PFSK-1 (cell line): ENCODE results near the gene DGKB.

ENCODE experiments used
- FOXP2 ChIP-seq: optimal IDR thresholded peaks from 2 replicates; pipeline ENCODE3; 2011; ENCODE audit warnings: borderline replicate concordance, control low read depth, inconsistent platforms; ENCODE audit not compliant: insufficient read depth; ENCODE audit errors: extremely low read length, extremely low read depth
- POLR2AphosphoS5 ChIP-seq: IDR thresholded peaks from 2 replicates; pipeline ENCODE4 v1.6.1; 2012; ENCODE audit warnings: low read depth, mild to moderate bottlenecking, control low read depth, low read length, moderate library complexity
- REST ChIP-seq, 2 experiments: IDR thresholded peaks; 2 replicates each; pipeline versions ENCODE4 v1.6.1 to v1.8.0; 2011 to 2012; ENCODE audit warnings: low read depth in 2 of 2, low read length in 2 of 2, control low read depth in 1 of 2, inconsistent platforms in 1 of 2, mild to moderate bottlenecking in 1 of 2, moderate library complexity in 1 of 2; ENCODE audit not compliant: insufficient read depth in 1 of 2
- SIN3A ChIP-seq: IDR thresholded peaks from 2 replicates; pipeline ENCODE4 v1.6.1; 2012; ENCODE audit warnings: mild to moderate bottlenecking, low read length, moderate library complexity, borderline replicate concordance; ENCODE audit not compliant: insufficient read depth
- TAF1 ChIP-seq: IDR thresholded peaks from 2 replicates; pipeline ENCODE4 v1.6.1; 2012; ENCODE audit warnings: low read length, control low read depth, borderline replicate concordance; ENCODE audit not compliant: insufficient read depth

The DGKB gene

GRCh38 chr7:14542624-14543023, 359.9 kb downstream of the DGKB start:
- TF ChIP-seq FOXP2 = no peak
- no peak for TF ChIP-seq REST (IDR thresholded peaks at IDR 0.05; ENCODE audit: insufficient read depth in 1 of 2, low read depth in 2 of 2, low read length in 2 of 2)
- no peak for TF ChIP-seq POLR2AphosphoS5
- TF ChIP-seq TAF1 = no peak
- TF ChIP-seq SIN3A = no peak

DNA sequence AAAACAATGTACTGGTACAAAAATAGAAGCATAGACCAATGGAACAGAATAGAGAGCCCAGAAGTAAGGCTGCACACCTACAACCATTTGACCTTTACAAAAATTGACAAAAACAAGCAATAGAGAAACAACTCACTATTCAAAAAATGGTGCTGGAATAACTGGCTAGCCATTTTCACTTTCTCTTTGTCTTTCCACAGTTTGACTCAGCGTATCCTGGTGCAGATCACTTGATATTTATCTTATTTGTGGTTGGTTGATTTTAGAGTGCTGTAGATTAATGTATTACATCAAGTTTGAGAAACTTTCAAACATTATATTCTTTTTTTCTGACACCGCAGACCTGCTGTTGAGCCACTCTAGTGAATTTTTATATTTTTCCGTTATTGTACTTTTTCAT, 381.4 kb downstream of the DGKB start:
- no peak for TF ChIP-seq REST (IDR thresholded peaks at IDR 0.05; ENCODE audit: insufficient read depth in 1 of 2, low read depth in 2 of 2, low read length in 2 of 2)
- TF ChIP-seq TAF1 = no peak
- no peak for TF ChIP-seq POLR2AphosphoS5
- no peak for TF ChIP-seq FOXP2
- no peak for TF ChIP-seq SIN3A

DNA sequence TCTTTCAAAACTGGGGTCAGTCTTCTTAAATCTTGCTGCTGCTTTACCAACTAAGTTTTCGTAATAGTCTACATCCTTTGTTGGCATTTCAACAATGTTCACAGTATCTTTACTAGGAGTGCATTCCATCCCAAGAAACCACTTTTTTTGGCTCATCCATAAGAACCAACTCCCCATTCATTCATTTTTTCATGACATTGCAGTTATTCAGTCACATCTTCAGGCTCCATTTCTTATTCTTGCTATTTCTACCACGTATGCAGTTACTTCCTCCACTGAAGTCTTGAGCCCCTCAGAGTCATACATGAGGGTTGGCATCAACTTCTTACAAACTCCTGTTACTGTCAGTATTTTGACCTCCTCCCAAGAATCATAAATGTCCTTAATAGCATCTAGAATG, 392.3 kb downstream of the DGKB start:
- TF ChIP-seq FOXP2 (no peak), TAF1 (no peak), SIN3A (no peak), REST (IDR thresholded peaks at IDR 0.05; ENCODE audit: insufficient read depth in 1 of 2, low read depth in 2 of 2, low read length in 2 of 2) (no peak), POLR2AphosphoS5 (no peak)

GRCh38 chr7:14507617-14508016, 394.9 kb downstream of the DGKB start:
- no peak for TF ChIP-seq TAF1
- TF ChIP-seq FOXP2 = no peak
- no peak for TF ChIP-seq SIN3A
- TF ChIP-seq POLR2AphosphoS5 = no peak
- TF ChIP-seq REST (IDR thresholded peaks at IDR 0.05; ENCODE audit: insufficient read depth in 1 of 2, low read depth in 2 of 2, low read length in 2 of 2) = no peak

DNA sequence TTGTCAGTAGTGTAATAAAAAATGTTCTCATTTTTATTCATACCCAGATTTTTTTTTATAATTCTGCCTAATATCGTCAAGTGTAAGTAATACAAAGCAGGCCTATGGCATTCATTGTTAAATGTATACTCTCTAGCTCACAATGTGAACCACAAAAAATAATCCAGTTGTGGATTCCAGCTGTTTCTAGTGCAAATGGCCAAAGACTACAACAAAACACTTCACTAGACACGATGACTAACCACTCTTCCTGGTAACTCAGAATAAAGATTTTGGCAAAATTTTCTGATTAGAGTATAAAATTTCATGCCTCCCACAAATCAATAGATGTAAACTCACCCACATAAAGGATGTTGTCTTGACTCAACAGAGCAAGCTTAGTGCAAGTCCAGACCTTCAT, 396.6 kb downstream of the DGKB start:
- TF ChIP-seq TAF1 = no peak
- TF ChIP-seq FOXP2 = no peak
- no peak for TF ChIP-seq SIN3A
- no peak for TF ChIP-seq POLR2AphosphoS5
- TF ChIP-seq REST (IDR thresholded peaks at IDR 0.05; ENCODE audit: insufficient read depth in 1 of 2, low read depth in 2 of 2, low read length in 2 of 2) = no peak
